Measurements from ENCODE around the gene SLC22A5. TPM values are rescaled to one million over a fixed set of nuclear protein-coding genes. Genes with fewer than 3 reads are reported as not detected.

SLC22A5 gene
- total and polyA plus RNA-seq, 9 donors, result 5.2 to 37.5 (median 10.4) TPM

DNA sequence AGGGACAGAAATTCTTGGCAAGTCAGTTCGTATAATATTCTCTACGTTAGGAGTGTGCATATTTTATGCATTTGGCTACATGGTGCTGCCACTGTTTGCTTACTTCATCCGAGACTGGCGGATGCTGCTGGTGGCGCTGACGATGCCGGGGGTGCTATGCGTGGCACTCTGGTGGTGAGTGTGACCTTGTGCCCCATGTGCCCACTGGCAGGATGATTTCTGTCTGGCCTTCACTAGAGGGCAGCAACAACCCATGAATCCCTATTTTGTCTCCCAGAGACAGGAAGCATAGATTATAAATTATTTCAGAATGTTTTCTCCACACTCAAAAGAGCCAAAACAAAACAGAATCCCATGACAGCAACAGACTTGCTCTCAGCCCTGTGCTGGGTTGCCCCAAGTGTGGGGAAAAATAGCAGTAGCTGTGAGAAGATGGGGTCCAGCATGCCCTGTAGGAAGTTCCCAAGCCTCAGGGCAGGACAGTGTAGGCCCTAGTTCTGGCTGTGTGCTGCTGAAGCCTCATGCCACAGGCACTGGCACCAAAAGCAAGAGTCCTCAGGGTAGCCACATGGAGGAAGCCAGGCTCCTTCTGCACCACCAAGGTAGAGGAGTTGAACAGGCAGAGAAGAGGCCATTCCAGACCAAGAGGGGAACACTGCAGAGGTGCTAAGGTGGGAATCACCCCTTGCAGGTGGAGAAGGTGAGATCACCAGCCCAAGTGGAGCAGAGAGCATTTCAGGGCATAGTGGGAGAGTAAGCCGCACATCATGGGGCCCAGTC is 16.0 kb downstream of the SLC22A5 start:
- WGBS, 3 donors, result 27 to 34% (median 28%) methylated on average over 9 of the region's 9 CpGs
- TF ChIP-seq CTCF (IDR thresholded peaks at IDR 0.05) (peak; percentile 39 to 75 (median 58)), EP300 (IDR thresholded peaks at IDR 0.05) (no peak)
- DNase-seq, result peak in 4 of 5 donors; percentile 50 to 57 (median 54)
- no peaks in the 10 kb centered on the region for H3K36me3 ChIP-seq
- intact Hi-C loops (cut with DNase I), result loop anchor here (2.0 to 10.0 kb wide), 5 partner anchors 112 to 439 kb away; no protein-coding TSS in a partner anchor
- H3K27me3 ChIP-seq, result no peaks in the 10 kb centered on the region
- peaks cover 26% of the 10 kb centered on the region for H3K4me1 ChIP-seq (ENCODE audit: insufficient read depth)
- H3K9me3 ChIP-seq, result no peaks in the 10 kb centered on the region
- H3K4me3 ChIP-seq, result no peak overlapping the region
- peak overlapping the region in 1 of 2 donors; percentile 87 for H3K27ac ChIP-seq

DNA sequence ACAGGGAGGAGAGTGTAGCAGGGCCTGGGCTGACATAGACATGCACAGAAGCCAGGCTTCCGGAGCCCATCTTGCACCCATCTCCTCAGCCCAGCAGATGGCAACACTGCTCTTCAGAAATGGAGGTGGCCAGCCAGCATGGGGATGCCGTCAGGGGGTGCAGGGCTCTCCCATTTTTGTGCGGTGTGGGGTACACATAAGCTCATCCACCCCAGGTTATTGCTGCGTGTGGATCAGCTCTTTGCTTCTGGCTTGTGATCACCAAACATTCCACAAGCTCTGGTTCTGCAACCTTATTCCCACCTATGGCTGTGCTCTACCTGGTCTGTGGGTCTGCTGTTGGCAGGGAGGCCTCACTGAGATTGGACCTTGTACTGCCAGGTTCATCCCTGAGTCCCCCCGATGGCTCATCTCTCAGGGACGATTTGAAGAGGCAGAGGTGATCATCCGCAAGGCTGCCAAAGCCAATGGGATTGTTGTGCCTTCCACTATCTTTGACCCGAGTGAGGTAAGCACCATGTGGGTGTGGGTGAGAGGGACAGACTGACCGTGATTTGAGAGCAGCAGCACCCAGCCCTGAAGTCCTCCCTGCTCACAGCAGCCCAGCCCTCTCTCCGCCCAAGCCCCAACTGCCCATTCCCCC is 17.3 kb downstream of the SLC22A5 start:
- TF ChIP-seq EP300 (IDR thresholded peaks at IDR 0.05) (no peak), CTCF (IDR thresholded peaks at IDR 0.05) (peak; percentile 62 to 90 (median 85))
- Histone ChIP-seq H3K4me3 (no peak overlapping the region), H3K27ac (peak overlapping the region; percentile 66 to 87), H3K36me3 (no peaks in the 10 kb centered on the region), H3K9me3 (no peaks in the 10 kb centered on the region), H3K27me3 (no peaks in the 10 kb centered on the region), H3K4me1 (ENCODE audit: insufficient read depth) (peaks cover 26% of the 10 kb centered on the region)
- 7 to 16% (median 10%) methylated on average over 10 of the region's 10 CpGs for WGBS, 3 donors
- intact Hi-C loops (cut with DNase I), result loop anchor here (2.0 to 10.0 kb wide), 5 partner anchors 111 to 438 kb away; no protein-coding TSS in a partner anchor
- DNase-seq, result peak; percentile 72 to 84 (median 81)

GRCh38 chr5:132387640-132388117 is 18.2 kb downstream of the SLC22A5 start:
- Histone ChIP-seq H3K27ac (peak overlapping the region; percentile 48 to 87), H3K4me3 (peak overlapping the region; percentile 11), H3K36me3 (no peaks in the 10 kb centered on the region), H3K27me3 (no peaks in the 10 kb centered on the region), H3K9me3 (no peaks in the 10 kb centered on the region), H3K4me1 (ENCODE audit: insufficient read depth) (peaks cover 26% of the 10 kb centered on the region)
- TF ChIP-seq EP300 (IDR thresholded peaks at IDR 0.05) (no peak), POLR2A (IDR thresholded peaks at IDR 0.05) (peak; percentile 16), CTCF (IDR thresholded peaks at IDR 0.05) (no peak)
- DNase-seq, result peak; percentile 56 to 81 (median 63)
- WGBS, 3 donors, result 4 to 10% (median 8%) methylated on average over 4 of the region's 4 CpGs
- intact Hi-C loops (cut with DNase I), result loop anchor here (2.0 to 10.0 kb wide), 6 partner anchors 23 to 437 kb away; no protein-coding TSS in a partner anchor

GRCh38 chr5:132388244-132389050 is 18.9 kb downstream of the SLC22A5 start:
- H3K4me1 ChIP-seq (ENCODE audit: insufficient read depth), result peaks cover 26% of the 10 kb centered on the region
- H3K4me3 ChIP-seq, result peak overlapping the region; percentile 11
- peak overlapping the region; percentile 48 to 87 for H3K27ac ChIP-seq
- TF ChIP-seq CTCF (IDR thresholded peaks at IDR 0.05) (no peak), POLR2A (IDR thresholded peaks at IDR 0.05) (no peak), EP300 (IDR thresholded peaks at IDR 0.05) (no peak)
- no peaks in the 10 kb centered on the region for H3K36me3 ChIP-seq
- H3K27me3 ChIP-seq, result no peaks in the 10 kb centered on the region
- no peaks in the 10 kb centered on the region for H3K9me3 ChIP-seq
- DNase-seq, result peak; percentile 71 to 85 (median 75)
- intact Hi-C loops (cut with DNase I), result loop anchor here in 3 of 4 donors (2.0 to 10.0 kb wide), 5 partner anchors 22 to 436 kb away; no protein-coding TSS in a partner anchor
- 15 to 24% (median 15%) methylated on average over 8 of the region's 8 CpGs for WGBS, 3 donors
